Measurements from ENCODE around the gene ITIH6.
"Not testable (repeated sequence)": the region's sequence is repeated elsewhere in the genome, so short reads cannot be mapped to it uniquely, and the experiment has no call there.

ITIH6 gene

GRCh38 chrX:54738567-54738966 is 59.5 kb downstream of the ITIH6 start:
- not testable (repeated sequence) for DNase-seq (ENCODE audit: low read depth in 1 of 2, low spot score in 1 of 2)

DNA sequence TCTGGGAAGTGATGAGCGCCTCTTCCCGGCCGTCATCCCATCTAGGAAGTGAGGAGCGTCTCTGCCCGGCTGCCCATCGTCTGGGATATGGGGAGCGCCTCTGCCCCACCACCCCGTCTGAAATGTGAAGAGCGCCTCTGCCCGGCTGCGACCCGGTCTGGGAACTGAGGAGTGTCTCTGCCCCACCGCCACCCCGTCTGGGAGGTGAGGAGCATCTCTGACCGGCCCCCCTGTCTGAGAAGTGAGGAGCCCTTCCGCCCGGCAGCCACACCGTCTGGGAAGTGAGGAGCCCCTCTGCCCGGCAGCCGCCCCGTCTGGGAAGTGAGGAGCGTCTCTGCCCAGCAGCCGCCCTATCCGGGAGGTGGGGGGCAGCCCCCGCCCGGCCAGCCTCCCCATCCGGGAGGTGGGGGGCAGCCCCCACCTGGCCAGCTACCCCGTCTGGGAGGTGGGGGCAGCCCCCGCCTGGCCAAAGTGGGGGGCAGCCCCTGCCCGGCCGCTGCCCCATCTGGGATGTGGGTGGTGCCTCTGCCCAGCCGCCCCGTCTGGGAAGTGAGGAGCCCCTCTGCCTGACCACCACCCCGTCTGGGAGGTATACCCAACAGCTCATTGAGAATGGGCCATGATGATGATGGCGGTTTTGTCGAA is 61.6 kb downstream of the ITIH6 start:
- DNase-seq (ENCODE audit: low read depth in 1 of 2, low spot score in 1 of 2): not testable (repeated sequence)

DNA sequence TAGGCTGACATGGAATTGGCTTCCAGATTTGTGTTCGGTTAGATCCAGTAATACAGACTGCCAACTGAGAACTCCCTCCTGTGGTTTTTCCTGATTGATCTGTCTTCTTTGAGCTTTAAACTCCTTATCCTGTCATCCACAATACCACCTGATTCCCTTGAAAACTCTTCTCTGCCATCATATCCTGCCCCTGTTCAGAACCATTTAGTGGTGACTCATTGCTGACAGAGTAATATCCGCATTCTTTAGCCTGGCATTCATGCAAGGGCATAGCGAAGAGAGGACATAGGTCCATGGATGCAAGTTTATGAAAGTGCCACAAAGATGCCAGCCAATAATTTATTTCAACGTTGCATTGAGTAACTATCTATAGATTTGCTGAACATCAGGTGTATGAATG is 76.6 kb downstream of the ITIH6 start:
- DNase-seq (ENCODE audit: low read depth in 1 of 2, low spot score in 1 of 2): no peak

DNA sequence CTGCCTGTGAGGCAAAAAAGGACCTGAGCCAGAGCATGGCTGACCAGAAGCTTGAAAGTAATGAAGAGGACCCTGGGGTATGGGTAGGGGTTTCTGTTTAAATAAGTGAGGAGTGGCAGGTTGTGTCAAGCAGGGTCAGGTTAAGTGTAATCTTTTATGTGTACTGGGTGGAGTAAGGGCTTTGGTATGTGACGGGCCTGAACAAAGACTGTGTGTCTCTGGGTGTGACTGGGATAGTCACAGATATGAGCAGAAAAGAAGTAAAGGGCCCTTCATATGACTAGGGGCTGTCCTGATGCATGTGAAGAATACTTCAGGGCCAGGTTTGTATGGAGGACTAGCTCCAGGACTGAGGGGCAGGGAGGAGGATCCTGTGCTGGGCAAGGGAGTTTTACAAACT is 82.4 kb downstream of the ITIH6 start:
- no peak for DNase-seq (ENCODE audit: low read depth in 1 of 2, low spot score in 1 of 2)

DNA sequence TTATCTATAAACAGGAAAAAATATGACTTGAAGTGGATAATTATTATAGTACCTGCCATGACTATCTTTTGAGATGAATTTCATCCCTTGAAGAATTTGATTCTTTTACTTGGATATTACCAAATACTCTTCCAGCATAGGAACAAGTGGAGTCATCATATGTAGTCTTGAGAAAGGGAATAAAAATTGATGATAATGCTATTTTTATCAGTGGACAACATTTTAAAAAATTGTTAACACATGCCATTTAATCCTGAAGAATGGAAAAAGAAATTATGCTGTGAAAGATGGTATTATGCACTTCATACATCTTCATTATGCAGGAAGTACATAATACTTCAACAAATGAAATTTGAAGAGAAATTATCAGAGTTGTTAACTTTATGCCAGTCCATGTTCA is 83.6 kb downstream of the ITIH6 start:
- no peak for DNase-seq (ENCODE audit: low read depth in 1 of 2, low spot score in 1 of 2)

DNA sequence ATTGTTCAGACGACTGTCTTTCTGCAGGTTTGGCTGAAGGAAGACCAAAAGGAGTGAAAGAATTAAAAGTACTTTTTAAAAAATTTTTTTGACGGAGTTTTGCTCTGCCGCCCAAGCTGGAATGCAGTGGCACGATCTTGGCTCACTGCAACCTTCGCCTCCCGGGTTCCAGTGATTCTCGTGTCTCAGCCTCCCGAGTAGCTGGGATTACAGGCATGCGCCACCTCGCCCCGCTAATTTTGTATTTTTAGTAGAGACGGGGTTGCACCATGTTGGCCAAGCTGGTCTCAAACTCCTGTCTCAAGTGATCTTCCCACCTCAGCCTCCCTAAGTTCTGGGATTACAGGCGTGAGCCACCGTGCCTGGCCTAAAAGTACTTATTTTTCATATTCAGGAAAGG is 86.3 kb downstream of the ITIH6 start:
- DNase-seq (ENCODE audit: low read depth in 1 of 2, low spot score in 1 of 2): no peak

DNA sequence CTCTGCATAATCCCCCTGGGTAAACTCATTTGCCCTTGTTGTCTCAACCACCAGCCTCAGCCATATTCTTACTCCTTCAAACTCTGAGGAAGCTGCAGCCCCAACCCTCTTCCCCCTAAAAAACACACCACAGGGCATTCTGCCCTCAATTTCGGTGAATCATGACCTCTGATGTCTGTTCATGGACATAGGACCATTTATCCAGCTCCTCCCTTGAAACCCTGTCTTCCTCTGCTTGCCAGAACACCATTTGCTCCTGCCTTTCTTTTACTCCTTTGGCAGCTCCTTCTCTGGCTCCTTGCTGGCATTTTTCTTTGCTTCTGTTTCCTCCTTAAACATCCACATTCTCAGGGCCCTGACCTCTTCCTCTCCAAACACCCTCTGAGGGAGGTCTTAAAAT is 87.1 kb downstream of the ITIH6 start:
- DNase-seq (ENCODE audit: low read depth in 1 of 2, low spot score in 1 of 2): no peak

DNA sequence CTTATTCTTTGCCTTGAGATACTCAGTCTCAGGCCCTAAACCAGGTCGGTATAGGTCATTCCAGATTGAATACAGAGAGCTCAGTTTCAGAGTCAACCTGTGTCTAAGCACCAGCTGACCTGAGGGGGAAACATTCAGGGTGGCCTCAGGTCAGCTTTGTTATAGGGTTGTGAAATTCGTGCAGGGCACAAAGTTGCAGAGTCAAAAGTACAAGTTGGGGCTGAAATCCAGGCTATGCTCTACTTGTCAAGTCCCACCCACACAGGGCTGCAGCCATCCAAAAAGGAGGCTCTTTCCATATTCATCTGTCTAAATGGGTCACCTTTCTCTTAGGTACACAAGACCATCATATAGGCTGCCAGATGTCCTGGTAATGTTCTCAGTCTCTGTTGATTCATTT is 89.7 kb downstream of the ITIH6 start:
- DNase-seq (ENCODE audit: low read depth in 1 of 2, low spot score in 1 of 2): no peak

Data from activated T-helper 1 cell treated with anti-CD3 and anti-CD28 coated beads, Interleukin-2, amount 50 U/mL, for 16 hours (primary cell).